Measurements from ENCODE around the gene SERPINE3.

DNA sequence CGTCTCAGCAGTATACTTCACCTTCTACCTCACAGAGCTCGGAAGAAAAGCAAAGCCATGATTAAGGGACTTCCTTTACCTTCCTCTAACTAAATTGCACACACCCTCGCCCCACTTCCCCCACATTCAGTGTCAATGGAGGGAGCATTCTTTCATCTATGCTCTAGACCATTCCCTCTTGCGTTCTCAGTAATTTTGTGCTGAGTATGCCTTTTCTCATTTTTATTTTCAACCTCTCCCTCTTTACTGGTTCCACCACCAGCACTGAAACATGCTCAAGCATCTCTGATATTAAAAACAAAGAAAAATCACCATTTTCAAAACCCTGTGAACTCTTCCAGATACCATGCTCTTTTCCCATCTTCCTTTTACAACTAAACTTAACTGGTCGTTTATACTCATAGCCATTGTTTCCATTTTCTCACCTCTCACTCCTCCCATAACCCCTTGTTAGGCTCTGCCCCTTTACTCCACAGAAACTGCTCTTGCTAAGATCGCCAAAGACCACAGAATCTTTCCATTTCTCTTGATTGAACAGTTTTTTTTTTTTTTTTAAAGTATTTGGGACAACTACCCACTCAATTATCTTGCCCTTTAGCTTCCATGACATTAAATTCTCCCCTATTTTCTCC is 32.4 kb downstream of the SERPINE3 start:
- TF ChIP-seq, protein P1, sequence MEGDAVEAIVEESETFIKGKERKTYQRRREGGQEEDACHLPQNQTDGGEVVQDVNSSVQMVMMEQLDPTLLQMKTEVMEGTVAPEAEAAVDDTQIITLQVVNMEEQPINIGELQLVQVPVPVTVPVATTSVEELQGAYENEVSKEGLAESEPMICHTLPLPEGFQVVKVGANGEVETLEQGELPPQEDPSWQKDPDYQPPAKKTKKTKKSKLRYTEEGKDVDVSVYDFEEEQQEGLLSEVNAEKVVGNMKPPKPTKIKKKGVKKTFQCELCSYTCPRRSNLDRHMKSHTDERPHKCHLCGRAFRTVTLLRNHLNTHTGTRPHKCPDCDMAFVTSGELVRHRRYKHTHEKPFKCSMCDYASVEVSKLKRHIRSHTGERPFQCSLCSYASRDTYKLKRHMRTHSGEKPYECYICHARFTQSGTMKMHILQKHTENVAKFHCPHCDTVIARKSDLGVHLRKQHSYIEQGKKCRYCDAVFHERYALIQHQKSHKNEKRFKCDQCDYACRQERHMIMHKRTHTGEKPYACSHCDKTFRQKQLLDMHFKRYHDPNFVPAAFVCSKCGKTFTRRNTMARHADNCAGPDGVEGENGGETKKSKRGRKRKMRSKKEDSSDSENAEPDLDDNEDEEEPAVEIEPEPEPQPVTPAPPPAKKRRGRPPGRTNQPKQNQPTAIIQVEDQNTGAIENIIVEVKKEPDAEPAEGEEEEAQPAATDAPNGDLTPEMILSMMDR (IDR thresholded peaks at IDR 0.05): no peak
- no peak for TF ChIP-seq POLR2A (IDR thresholded peaks at IDR 0.05)

All from transverse colon (tissue), 3 donors.